ENCODE data around the gene RNGTT.
"Not testable (repeated sequence)": the region's sequence is repeated elsewhere in the genome, so short reads cannot be mapped to it uniquely, and the experiment has no call there.

The RNGTT gene

DNA sequence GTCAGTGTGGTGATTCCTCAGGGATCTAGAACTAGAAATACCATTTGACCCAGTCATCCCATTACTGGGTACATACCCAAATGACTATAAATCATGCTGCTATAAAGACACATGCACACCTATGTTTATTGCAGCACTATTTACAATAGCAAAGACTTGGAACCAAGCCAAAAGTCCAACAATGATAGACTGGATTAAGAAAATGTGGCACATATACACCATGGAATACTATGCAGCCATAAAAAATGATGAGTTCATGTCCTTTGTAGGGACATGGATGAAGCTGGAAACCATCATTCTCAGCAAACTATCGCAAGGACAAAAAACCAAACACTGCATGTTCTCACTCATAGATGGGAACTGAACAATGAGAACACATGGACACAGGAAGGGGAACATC lies 247.0 kb downstream of the RNGTT start:
- H3K36me3 ChIP-seq (ENCODE audit: control insufficient read depth in 5 of 5, insufficient read depth in 5 of 5, low read length in 5 of 5); H3K27me3 ChIP-seq (ENCODE audit: control insufficient read depth in 5 of 5, insufficient read depth in 4 of 5, low read length in 5 of 5); H3K9ac ChIP-seq (ENCODE audit: low read length in 5 of 5); H3K4me1 ChIP-seq (ENCODE audit: control insufficient read depth in 5 of 5, insufficient read depth in 5 of 5, low read length in 5 of 5); H3K4me3 ChIP-seq (ENCODE audit: low read depth in 1 of 5, low read length in 5 of 5); H3K9me3 ChIP-seq (ENCODE audit: control insufficient read depth in 5 of 5, low read length in 5 of 5); H3K27ac ChIP-seq (ENCODE audit: low read depth, low read length): not testable (repeated sequence)

DNA sequence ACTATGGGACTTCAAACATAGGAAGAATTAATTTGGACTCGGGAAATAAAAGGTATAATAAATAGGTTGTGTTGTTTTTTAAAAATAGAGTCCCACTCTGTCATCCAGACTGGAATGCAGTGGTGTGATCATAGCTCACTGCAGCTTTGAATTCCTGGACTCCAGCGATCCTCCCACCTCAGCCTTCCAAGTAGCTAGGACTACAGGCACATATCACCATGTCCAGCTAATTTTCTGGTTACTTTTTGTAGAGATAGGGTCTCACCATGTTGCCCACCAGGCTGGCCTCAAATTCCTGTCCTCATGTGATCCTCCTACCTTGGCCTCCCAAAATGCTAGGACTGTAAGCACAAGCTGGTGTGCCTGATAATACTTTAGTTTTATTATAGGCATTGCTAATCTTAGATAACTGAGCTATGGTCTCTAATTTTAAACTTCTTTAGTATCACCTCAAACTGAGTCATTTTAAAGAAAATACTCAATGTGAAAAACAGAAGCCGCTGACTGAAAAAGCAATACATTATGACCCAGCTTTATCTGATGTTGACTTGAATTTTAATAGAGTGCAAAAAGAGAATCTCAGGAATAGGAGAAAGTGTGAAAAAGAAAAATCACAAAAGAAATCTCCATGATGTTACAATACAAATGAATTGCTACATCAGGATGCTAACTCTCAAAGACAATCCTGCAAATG lies 251.0 kb downstream of the RNGTT start:
- Histone ChIP-seq H3K9me3 (ENCODE audit: control insufficient read depth in 5 of 5, low read length in 5 of 5) (no peaks in the 10 kb centered on the region), H3K27ac (ENCODE audit: low read depth, low read length) (no peak overlapping the region), H3K36me3 (ENCODE audit: control insufficient read depth in 5 of 5, insufficient read depth in 5 of 5, low read length in 5 of 5) (no peaks in the 10 kb centered on the region), H3K27me3 (ENCODE audit: control insufficient read depth in 5 of 5, insufficient read depth in 4 of 5, low read length in 5 of 5) (no peaks in the 10 kb centered on the region), H3K4me1 (ENCODE audit: control insufficient read depth in 5 of 5, insufficient read depth in 5 of 5, low read length in 5 of 5) (no peaks in the 10 kb centered on the region), H3K9ac (ENCODE audit: low read length in 5 of 5) (no peak overlapping the region), H3K4me3 (ENCODE audit: low read depth in 1 of 5, low read length in 5 of 5) (no peak overlapping the region)

DNA sequence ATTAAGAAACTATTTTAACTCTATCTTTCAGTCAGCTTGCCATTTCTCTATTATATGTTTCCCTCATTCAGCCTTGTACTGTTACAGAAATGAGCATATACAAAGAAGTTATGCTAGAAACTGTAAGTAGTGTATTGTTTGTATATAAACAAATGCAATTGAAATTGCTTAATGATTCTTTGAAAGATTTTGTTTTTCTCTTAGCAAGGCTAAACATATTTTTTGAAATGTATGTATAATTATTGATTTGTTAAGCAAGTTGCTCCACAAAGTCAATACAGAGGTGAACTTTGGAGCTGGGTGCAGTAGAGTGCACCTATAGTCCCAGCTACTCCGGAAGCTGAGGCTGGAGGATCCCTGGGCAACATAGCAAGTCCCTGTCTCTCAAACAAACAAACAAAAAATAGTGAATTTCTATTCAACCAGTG lies 253.6 kb downstream of the RNGTT start:
- H3K36me3 ChIP-seq (ENCODE audit: control insufficient read depth in 5 of 5, insufficient read depth in 5 of 5, low read length in 5 of 5): no peaks in the 10 kb centered on the region
- H3K4me1 ChIP-seq (ENCODE audit: control insufficient read depth in 5 of 5, insufficient read depth in 5 of 5, low read length in 5 of 5): no peaks in the 10 kb centered on the region
- H3K27ac ChIP-seq (ENCODE audit: low read depth, low read length): no peak overlapping the region

DNA sequence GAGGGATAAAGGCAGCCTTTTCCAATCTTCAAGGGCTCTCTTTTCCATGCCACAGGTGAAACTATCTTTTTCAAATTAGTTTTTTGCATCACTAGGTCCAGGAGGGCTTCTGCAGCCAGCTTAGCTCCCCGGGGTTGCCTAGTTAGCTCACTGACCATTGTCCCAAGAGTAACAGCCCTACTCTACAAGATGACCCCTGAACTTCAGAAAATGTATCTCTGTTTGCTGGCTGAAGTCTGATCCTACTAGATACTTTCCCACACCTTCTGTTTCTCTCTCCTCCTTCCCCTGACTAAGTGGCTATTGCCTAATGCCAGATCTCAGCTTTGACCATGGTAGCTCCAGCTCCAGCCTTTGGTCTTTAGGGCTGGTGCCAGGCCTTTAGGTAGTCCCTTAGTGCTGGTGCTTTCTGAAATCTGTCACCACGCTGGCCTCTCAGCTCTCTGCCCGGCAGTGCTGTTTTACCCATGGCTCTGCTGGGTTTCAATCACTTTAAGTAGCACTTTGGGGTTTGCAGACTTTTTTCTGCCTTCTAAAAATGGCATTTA lies 255.1 kb downstream of the RNGTT start:
- H3K4me3 ChIP-seq (ENCODE audit: low read depth in 1 of 5, low read length in 5 of 5): no peak overlapping the region
- H3K27me3 ChIP-seq (ENCODE audit: control insufficient read depth in 5 of 5, insufficient read depth in 4 of 5, low read length in 5 of 5): no peaks in the 10 kb centered on the region
- H3K9me3 ChIP-seq (ENCODE audit: control insufficient read depth in 5 of 5, low read length in 5 of 5): no peaks in the 10 kb centered on the region
- no peaks in the 10 kb centered on the region for H3K4me1 ChIP-seq (ENCODE audit: control insufficient read depth in 5 of 5, insufficient read depth in 5 of 5, low read length in 5 of 5)
- no peak overlapping the region for H3K27ac ChIP-seq (ENCODE audit: low read depth, low read length)
- no peak overlapping the region for H3K9ac ChIP-seq (ENCODE audit: low read length in 5 of 5)
- H3K36me3 ChIP-seq (ENCODE audit: control insufficient read depth in 5 of 5, insufficient read depth in 5 of 5, low read length in 5 of 5): no peaks in the 10 kb centered on the region

More for the DNA sequence above, 253.6 kb downstream of the RNGTT start:
- no peak overlapping the region for H3K9ac ChIP-seq (ENCODE audit: low read length in 5 of 5)
- no peaks in the 10 kb centered on the region for H3K27me3 ChIP-seq (ENCODE audit: control insufficient read depth in 5 of 5, insufficient read depth in 4 of 5, low read length in 5 of 5)
- H3K9me3 ChIP-seq (ENCODE audit: control insufficient read depth in 5 of 5, low read length in 5 of 5): no peaks in the 10 kb centered on the region
- no peak overlapping the region for H3K4me3 ChIP-seq (ENCODE audit: low read depth in 1 of 5, low read length in 5 of 5)

DNA sequence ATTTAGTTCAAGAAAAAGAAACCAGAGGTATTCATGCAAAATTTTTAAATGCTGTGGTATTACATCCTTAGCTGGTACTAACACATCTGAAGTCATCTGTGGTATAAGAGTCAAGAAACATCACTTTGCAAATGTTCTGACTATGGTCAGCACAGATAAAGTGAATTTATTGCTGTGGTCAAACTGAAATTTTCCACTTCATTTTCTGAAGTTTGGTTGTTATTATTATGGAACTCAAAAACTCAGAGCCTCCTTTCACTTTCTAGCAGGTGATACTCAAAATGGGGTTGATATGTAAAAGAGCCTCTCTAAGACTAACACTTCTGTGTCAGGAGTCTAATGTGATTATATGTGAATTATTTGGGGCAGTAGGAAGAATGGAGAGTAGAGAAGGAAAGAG lies 257.8 kb downstream of the RNGTT start:
- H3K9me3 ChIP-seq (ENCODE audit: control insufficient read depth in 5 of 5, low read length in 5 of 5): no peaks in the 10 kb centered on the region
- no peaks in the 10 kb centered on the region for H3K27me3 ChIP-seq (ENCODE audit: control insufficient read depth in 5 of 5, insufficient read depth in 4 of 5, low read length in 5 of 5)
- H3K36me3 ChIP-seq (ENCODE audit: control insufficient read depth in 5 of 5, insufficient read depth in 5 of 5, low read length in 5 of 5): no peaks in the 10 kb centered on the region
- H3K27ac ChIP-seq (ENCODE audit: low read depth, low read length): no peak overlapping the region
- no peaks in the 10 kb centered on the region for H3K4me1 ChIP-seq (ENCODE audit: control insufficient read depth in 5 of 5, insufficient read depth in 5 of 5, low read length in 5 of 5)
- H3K4me3 ChIP-seq (ENCODE audit: low read depth in 1 of 5, low read length in 5 of 5): no peak overlapping the region
- no peak overlapping the region for H3K9ac ChIP-seq (ENCODE audit: low read length in 5 of 5)

DNA sequence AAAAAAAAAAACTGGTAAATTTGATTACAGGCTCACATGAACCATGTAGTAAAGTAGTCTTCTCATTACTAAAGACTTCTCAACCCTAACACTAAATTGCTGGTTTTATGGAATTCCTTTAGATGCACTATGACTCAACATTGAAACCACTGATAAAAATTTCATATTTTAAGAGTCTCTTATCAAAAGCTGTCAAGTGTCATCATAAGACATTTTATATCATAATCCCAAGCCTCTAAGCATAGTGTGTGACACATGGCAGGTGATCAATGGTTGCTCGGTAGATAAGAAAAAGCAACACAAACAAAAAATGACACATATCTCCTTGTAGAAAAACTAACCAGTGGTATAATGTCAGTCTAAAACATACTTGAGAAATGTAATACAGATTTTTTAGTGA lies 258.4 kb downstream of the RNGTT start:
- no peaks in the 10 kb centered on the region for H3K27me3 ChIP-seq (ENCODE audit: control insufficient read depth in 5 of 5, insufficient read depth in 4 of 5, low read length in 5 of 5)
- no peak overlapping the region for H3K4me3 ChIP-seq (ENCODE audit: low read depth in 1 of 5, low read length in 5 of 5)
- H3K36me3 ChIP-seq (ENCODE audit: control insufficient read depth in 5 of 5, insufficient read depth in 5 of 5, low read length in 5 of 5): no peaks in the 10 kb centered on the region
- H3K9me3 ChIP-seq (ENCODE audit: control insufficient read depth in 5 of 5, low read length in 5 of 5): no peaks in the 10 kb centered on the region
- no peak overlapping the region for H3K27ac ChIP-seq (ENCODE audit: low read depth, low read length)
- no peaks in the 10 kb centered on the region for H3K4me1 ChIP-seq (ENCODE audit: control insufficient read depth in 5 of 5, insufficient read depth in 5 of 5, low read length in 5 of 5)
- H3K9ac ChIP-seq (ENCODE audit: low read length in 5 of 5): no peak overlapping the region

DNA sequence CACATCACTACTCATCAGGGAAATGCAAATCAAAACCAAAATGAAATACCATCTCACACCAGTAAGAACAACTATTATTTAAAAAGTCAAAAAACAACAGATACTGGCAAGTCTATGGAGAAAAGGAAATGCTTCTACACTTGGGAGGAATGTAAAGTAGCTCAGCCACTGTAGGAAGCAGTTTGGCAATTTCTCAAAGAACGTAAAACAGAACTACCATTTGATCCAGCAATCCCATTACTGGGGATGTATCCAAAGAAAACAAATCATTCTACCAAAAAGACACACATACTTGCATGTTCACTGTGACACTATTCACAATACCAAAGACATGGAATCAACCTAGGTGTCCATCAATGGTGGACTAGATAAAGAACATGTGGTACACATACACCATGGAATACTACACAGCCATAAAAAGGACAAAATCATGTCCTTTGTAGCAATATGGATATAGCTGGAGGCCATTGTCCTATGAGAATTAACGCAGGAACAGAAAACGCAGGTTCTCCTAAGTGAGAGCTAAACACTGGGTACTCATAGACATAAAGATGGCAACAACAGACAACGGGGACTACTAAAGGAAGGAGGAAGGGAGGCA lies 260.4 kb downstream of the RNGTT start:
- no peak overlapping the region for H3K4me3 ChIP-seq (ENCODE audit: low read depth in 1 of 5, low read length in 5 of 5)
- H3K27me3 ChIP-seq (ENCODE audit: control insufficient read depth in 5 of 5, insufficient read depth in 4 of 5, low read length in 5 of 5): no peaks in the 10 kb centered on the region
- H3K36me3 ChIP-seq (ENCODE audit: control insufficient read depth in 5 of 5, insufficient read depth in 5 of 5, low read length in 5 of 5): no peaks in the 10 kb centered on the region
- H3K27ac ChIP-seq (ENCODE audit: low read depth, low read length): no peak overlapping the region
- no peaks in the 10 kb centered on the region for H3K4me1 ChIP-seq (ENCODE audit: control insufficient read depth in 5 of 5, insufficient read depth in 5 of 5, low read length in 5 of 5)
- no peak overlapping the region for H3K9ac ChIP-seq (ENCODE audit: low read length in 5 of 5)
- H3K9me3 ChIP-seq (ENCODE audit: control insufficient read depth in 5 of 5, low read length in 5 of 5): no peaks in the 10 kb centered on the region

DNA sequence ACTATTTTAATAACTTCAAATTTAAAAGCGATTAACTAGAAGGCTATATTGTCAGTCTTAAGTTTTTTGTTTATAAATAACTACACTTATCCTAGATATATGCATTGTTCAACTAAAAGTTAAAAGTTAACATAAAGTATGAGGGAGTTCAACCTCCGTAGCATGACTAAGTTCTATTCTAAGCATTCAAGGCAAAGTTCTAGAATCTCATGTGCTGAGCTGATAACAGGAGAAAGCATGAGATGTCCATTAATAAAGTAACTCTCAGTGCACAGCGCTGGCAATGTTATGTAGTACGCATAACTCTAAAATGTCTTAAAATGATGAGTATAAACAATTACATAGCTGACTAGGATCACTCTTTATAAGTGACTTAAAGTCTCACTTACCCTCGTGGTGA lies 264.8 kb downstream of the RNGTT start:
- Histone ChIP-seq H3K4me3 (ENCODE audit: low read depth in 1 of 5, low read length in 5 of 5) (no peak overlapping the region), H3K9ac (ENCODE audit: low read length in 5 of 5) (no peak overlapping the region), H3K4me1 (ENCODE audit: control insufficient read depth in 5 of 5, insufficient read depth in 5 of 5, low read length in 5 of 5) (no peaks in the 10 kb centered on the region), H3K27me3 (ENCODE audit: control insufficient read depth in 5 of 5, insufficient read depth in 4 of 5, low read length in 5 of 5) (no peaks in the 10 kb centered on the region), H3K27ac (ENCODE audit: low read depth, low read length) (no peak overlapping the region), H3K36me3 (ENCODE audit: control insufficient read depth in 5 of 5, insufficient read depth in 5 of 5, low read length in 5 of 5) (no peaks in the 10 kb centered on the region), H3K9me3 (ENCODE audit: control insufficient read depth in 5 of 5, low read length in 5 of 5) (peaks cover 0 to 4% (median 3%) of the 10 kb centered on the region in 5 donors)

DNA sequence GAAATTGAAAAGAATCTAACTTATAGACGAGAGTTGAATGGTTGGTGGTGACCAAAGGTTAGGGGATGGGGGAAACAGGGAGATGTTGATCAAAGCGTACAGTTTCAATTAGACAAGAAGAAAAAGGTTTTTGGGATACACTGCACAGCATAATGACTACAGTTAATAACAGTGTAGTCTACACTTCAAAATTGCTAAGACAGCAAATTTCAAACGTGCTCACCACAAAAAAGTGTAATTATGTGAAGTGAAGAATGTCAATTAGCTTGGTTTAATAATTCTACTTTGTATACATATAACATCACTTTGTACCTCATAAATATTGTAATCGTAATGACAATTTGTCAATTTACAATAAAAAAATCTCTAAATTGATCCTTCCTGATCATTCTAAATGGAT lies 267.5 kb downstream of the RNGTT start:
- H3K4me1 ChIP-seq (ENCODE audit: control insufficient read depth in 5 of 5, insufficient read depth in 5 of 5, low read length in 5 of 5): no peaks in the 10 kb centered on the region
- no peak overlapping the region for H3K9ac ChIP-seq (ENCODE audit: low read length in 5 of 5)

DNA sequence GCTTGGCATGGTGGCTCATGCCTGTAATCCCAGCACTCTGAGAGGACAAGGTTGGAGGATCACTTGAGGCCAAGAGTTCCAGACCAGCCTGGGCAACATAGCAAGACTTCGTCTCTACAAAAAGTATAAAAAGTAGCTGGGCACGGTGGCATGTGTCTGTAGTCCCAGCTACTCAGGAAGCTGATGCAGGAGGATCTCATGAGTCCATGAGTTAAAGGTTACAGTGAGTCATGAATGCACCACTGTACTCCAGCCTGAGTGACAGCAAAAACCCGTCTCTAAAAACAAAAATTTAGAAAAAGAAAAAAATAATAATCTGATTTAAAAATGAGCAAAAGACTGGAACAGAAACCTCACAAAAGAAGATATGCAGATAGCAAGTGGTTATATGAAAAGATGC lies 279.7 kb downstream of the RNGTT start:
- no peaks in the 10 kb centered on the region for H3K27me3 ChIP-seq (ENCODE audit: control insufficient read depth in 5 of 5, insufficient read depth in 4 of 5, low read length in 5 of 5)
- no peak overlapping the region for H3K4me3 ChIP-seq (ENCODE audit: low read depth in 1 of 5, low read length in 5 of 5)
- no peaks in the 10 kb centered on the region for H3K4me1 ChIP-seq (ENCODE audit: control insufficient read depth in 5 of 5, insufficient read depth in 5 of 5, low read length in 5 of 5)
- no peak overlapping the region for H3K27ac ChIP-seq (ENCODE audit: low read depth, low read length)
- H3K9ac ChIP-seq (ENCODE audit: low read length in 5 of 5): no peak overlapping the region
- peaks cover 0 to 5% (median 0%) of the 10 kb centered on the region in 5 donors for H3K36me3 ChIP-seq (ENCODE audit: control insufficient read depth in 5 of 5, insufficient read depth in 5 of 5, low read length in 5 of 5)
- no peaks in the 10 kb centered on the region for H3K9me3 ChIP-seq (ENCODE audit: control insufficient read depth in 5 of 5, low read length in 5 of 5)

More for the DNA sequence above, 267.5 kb downstream of the RNGTT start:
- Histone ChIP-seq H3K9me3 (ENCODE audit: control insufficient read depth in 5 of 5, low read length in 5 of 5) (peaks cover 0 to 4% (median 3%) of the 10 kb centered on the region in 5 donors), H3K27me3 (ENCODE audit: control insufficient read depth in 5 of 5, insufficient read depth in 4 of 5, low read length in 5 of 5) (no peaks in the 10 kb centered on the region), H3K4me3 (ENCODE audit: low read depth in 1 of 5, low read length in 5 of 5) (no peak overlapping the region), H3K36me3 (ENCODE audit: control insufficient read depth in 5 of 5, insufficient read depth in 5 of 5, low read length in 5 of 5) (no peaks in the 10 kb centered on the region), H3K27ac (ENCODE audit: low read depth, low read length) (no peak overlapping the region)
